ENCODE data around the gene NAA38. TPM values are rescaled to one million over a fixed set of nuclear protein-coding genes. Genes with fewer than 3 reads are reported as not detected.
A peak's percentile ranks its signal among the peaks of the same experiment; 100 is the strongest.

Gene NAA38
- total RNA-seq, 1 experiment from 2014 or later = 103 TPM

- Histone ChIP-seq H3K4me2 (ENCODE audit: low read length) (peak overlapping the region; percentile 99), H2AFZ (ENCODE audit: low read depth, low read length, poor library complexity, severe bottlenecking) (no peak overlapping the region), H3K9ac (ENCODE audit: low read length) (peak overlapping the region; percentile 97), H3K9me2 (ENCODE audit: insufficient read depth) (no peaks in the 10 kb centered on the region), H3K27ac (ENCODE audit: low read depth, low read length) (peak overlapping the region; percentile 98), H4K20me1 (ENCODE audit: insufficient read depth) (no peaks in the 10 kb centered on the region), H3K4me1 (ENCODE audit: control insufficient read depth in 1 of 2, insufficient read depth in 2 of 2, low read length in 2 of 2) (peaks cover 41 to 79% of the 10 kb centered on the region in 2 experiments), H3K9me3 (ENCODE audit: control insufficient read depth in 1 of 2, insufficient read depth in 1 of 2, low read depth in 1 of 2, low read length in 2 of 2) (no peaks in the 10 kb centered on the region), H3K27me3 (ENCODE audit: insufficient read depth, low read length) (no peaks in the 10 kb centered on the region), H3K36me3 (ENCODE audit: control insufficient read depth in 1 of 2, insufficient read depth in 2 of 2, low read length in 2 of 2) (peaks cover 0 to 3% of the 10 kb centered on the region in 2 experiments; a peak in 1 of 4 replicates), H3K4me3 (replicated peaks in 1 of 2; ENCODE audit: low read depth in 1 of 2, low read length in 2 of 2) (peak overlapping the region; percentile 74 to 82), H3K79me2 (ENCODE audit: insufficient read depth, low read length) (peaks cover 26% of the 10 kb centered on the region)
- intact Hi-C loops (cut with micrococcal nuclease) = loop anchor here (1.0 to 5.0 kb wide), 2 partner anchors 120 to 255 kb away; partner anchors contain the start of genes DNAH2 and MPDU1
- no TSS peak for BruUV-seq (replicated peaks)
- ChIA-PET RAD21 (ENCODE audit: low non-redundant PET in 1 of 2, low total read pairs in 2 of 2, uncharacterized antibody in 2 of 2, unreplicated experiment in 2 of 2) (no interaction called here), POLR2A (interaction anchor here (0.8 to 3.9 kb wide), 3 partner anchors 14 to 433 kb away, joined by 3 to 22 read pairs (median 11); partner anchors contain the start of genes CYB5D1, NAA38 and TMEM256), CTCF (interaction anchor here (1.3 to 2.3 kb wide), 3 partner anchors 12 to 93 kb away, joined by 4 to 8 read pairs (median 5); no protein-coding TSS in a partner anchor)
- ATAC-seq (peak; percentile 24), DNase-seq (ENCODE audit: low read depth, low spot score) (peak; percentile 96)
- TF ChIP-seq POLR2AphosphoS5 (IDR thresholded peaks at IDR 0.05; ENCODE audit: low read depth, low read length) = peak; percentile 54; the same call in 1 of the 2 replicates
- peak; percentile 80 for TF ChIP-seq TCF7L2 (IDR thresholded peaks at IDR 0.05; ENCODE audit: borderline replicate concordance, extremely low read depth, insufficient read depth, insufficient read length)
- TF ChIP-seq YY1 (IDR thresholded peaks at IDR 0.05; ENCODE audit: extremely low read depth, insufficient replicate concordance, low read depth, low read length) = peak; percentile 83
- TF ChIP-seq EZH2phosphoT487 (IDR thresholded peaks at IDR 0.05; ENCODE audit: borderline replicate concordance) = no peak
These were observed 20.6 kb downstream of the NAA38 start for GRCh38 chr17:7836596-7837407.

Measured in HCT116 (cell line).